HG03064 (cell line): Measurements from ENCODE around the gene PGM1.

Experiments used
- ATAC-seq: cut with Tn5 transposase; IDR thresholded peaks from one replicate; pipeline ENCODE4 v1.9.1; 2021; ENCODE audit warnings: low read depth; ENCODE audit not compliant: unreplicated experiment

PGM1 gene

DNA sequence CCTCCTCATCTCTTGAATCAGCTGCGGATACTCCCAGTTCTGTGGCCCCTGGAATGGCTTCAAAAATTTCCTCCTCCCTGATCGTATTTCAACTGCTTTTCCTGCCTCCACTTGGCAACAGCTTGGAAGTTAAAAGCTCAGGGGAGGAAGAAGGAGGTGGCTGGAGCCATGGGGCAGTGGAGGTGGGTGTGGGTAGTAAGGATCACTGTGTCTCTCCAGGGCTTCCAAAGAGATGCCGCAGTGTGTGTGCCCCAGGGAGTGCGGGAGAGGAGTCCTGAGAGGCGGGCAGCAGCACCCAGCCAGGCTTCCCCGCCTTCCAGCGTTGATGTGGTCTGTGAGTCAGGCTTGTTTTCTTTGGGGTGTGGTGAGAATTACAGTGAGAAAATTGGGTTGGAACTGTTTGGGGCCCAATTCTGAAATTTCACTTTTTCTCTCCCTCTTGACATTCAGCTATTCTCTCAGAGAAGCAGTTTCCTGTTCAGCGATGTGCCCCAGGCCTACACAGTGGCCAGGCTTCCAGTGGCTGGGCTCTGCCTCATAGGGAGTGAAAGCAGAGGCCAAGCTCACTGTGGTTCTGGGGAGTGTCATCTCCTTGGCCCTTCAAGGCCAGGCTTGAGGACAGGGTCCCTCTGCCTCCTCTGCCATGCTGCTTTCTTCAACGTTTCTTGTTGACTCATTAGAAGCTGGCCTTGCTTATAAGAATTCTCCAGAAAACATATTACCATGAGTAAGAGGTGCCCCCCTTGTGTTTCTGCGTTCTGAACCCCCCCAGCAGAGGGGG, 69.0 kb downstream of the PGM1 start:
- ATAC-seq = no peak

DNA sequence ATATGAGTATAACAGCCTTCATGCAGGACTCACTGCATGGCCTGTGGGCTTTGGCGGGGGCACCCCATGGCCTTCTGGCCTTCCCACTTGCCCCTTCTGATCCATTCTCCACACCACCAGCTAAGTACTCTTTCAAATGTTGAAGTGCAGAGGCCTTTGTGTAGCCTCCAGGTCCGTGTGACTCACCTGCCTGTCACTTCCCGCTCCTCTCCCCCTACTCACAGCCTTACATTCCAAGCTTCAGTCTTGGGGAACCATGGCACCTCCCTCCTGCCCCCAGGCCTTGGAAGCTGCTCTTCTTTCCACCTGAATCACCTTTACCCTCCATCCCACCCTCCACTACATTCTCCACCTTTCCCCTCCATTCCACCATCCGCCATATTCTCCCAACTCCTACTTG, 69.6 kb downstream of the PGM1 start:
- ATAC-seq = no peak

DNA sequence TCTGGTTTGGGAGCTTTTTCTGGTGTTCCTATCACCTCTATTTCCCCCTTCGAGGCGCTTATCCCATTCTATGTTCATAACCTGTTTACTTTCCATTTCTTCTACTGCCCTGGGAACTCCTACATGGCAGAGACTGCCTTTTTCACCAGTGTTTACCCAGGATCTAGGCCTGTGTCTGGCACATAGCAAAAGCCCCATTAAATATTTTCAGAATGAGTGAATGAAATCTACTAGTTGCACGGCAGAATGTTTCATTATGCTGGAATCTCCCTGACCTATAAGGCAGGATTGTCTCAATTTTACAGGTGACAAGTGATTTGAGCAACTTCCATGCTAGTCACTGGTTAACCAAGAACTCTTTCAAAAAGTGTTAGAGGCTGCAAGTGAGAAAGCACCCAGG, 70.1 kb downstream of the PGM1 start:
- no peak for ATAC-seq

DNA sequence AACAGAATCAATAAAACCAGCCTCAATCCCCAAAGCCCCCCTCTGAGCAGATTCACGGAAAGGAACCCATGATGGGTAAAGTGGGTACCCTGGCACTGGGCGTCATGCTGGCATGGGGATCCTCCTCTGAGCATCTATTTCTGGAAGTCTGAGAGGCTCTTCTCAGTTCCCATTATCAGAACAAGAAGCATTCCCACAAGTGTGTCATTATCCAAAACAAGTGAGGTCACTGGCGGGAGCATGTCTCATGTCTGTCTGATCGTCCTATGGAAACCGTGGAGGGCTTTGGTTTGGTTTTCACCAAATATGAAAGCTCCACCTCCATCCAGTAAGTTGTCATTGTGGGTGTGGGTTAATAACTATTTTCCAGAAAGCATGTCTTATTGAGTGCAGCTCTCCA, 70.7 kb downstream of the PGM1 start:
- no peak for ATAC-seq

DNA sequence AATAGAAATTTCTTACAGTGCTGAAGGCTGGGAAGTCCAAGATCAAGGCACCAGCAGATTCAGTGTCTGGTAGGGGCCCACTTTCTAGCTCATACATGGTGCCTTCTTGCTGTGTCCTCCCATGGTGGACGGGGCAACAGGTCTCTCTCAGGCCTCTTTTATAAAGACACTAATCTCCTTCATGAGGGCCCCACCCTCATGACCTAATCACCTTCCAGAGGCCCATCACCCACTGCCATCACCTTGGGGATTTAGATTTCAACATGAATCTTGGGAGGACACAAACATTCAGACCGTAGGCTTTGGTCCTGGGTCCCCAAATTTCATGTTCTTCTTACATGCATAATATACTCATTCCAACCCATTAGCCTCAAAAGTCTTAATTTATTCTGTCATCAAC, 71.5 kb downstream of the PGM1 start:
- ATAC-seq = no peak

DNA sequence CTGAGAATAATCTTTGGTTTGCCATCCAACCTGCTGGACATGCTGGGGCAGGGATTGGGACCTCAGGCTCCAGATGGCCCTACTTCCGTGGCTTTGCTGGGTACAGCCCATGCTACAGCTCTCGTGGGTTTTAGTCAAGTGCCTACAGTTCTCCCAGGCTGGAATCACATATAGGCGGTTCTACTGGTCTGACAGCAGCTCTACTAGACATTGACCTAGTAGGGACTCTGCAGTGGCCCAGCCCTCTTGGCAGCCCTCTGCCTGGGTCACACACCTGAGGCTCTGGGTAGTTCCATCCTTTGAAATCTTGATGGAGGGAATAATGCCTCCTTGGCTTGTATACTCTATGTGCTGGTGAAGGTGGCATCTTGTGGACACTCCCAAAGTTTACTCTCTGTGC, 72.2 kb downstream of the PGM1 start:
- no peak for ATAC-seq

DNA sequence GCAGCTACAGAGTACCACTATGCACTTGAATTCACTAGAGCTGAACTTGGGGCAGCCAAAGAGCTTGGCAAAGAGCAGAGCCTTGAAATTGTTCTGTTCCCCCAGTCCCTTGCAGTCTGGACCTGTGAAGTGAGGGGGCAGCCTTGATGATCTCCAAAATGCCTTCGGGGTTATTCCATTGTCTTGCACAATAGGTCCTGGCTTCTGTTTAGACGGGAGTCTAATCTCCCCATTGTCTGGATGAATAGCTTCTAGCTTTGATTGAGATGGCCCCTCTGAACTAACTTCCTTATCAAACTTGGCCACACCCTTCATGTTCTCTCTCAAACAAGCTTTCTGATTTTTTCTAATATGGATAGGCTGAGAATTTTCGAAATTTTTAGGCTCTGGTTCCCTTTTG, 72.6 kb downstream of the PGM1 start:
- no peak for ATAC-seq

DNA sequence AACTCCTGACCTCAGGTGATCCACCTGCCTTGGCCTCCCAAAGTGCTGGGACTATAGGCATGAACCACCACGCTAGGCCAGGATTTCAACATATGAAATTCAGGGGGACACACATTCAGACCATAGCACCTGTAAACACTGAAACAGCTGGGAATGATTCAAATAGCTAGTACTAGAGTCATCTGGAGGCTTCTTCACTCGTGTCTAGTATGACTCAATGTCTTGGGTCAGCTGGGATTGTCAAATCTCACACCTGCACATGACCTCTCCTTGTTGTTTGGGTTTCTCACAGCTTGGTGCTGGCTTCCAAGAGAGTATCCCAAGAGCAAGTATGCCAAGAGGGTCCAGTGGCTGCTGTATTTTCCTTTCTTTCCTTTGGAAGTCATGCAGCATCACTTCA, 75.1 kb downstream of the PGM1 start:
- ATAC-seq = no peak

DNA sequence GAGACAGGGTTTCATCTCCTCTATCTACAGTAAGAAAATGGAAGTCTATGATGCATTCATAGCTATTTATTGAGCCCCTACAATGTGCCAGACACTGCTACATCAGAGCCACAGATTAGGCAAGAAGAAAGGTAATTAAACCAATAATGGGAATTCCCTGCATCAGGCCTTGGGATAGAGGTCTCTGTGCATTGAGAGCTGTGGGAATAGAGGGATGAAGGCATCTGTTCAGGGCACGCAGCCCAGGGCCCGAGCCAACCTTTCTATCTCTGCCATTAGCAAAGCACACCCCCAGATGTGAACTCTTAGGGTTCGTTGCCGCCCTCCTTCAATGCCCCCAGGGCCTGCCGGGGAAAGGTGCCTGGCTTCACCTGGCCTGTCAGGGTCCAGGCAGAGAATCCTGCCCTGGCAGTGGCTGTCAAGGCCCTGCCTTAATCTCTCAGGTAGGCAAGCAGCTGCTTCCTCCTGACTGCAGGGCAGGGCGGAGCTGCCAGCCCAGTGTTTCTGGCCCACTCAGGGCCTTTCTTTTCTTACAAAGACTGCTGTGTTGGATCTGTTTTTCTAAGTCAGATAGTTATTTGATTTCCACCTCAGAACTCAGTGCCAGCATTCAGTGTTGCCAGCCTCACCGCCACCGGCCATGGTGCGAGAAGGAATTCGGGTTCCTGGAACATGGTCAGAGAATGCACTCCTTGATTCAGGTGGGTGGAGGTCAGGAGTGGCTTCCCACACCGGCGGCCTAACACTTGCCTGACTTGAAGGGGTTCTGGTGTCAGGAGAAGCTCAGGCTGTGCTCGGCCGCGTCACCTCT, 76.1 kb downstream of the PGM1 start:
- no peak for ATAC-seq

DNA sequence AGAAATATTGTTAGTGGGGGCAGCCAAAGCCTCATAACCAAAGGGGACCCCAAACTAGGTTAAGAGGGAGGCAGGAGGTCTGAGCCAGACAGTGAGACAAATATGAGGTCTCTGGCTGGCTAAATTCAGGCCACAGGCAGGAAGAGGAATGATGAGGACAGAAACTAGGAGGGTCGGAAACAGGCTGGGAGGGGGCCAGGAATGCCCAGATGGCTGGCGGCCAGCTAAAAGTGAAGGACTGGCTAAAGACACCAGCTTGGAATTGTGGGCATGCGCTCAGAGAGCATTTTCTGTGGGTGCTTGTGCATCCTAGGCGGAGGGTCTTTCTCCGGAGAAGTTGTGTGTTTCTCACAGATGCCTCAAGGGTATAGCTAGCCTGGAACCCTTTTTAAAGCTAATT, 77.0 kb downstream of the PGM1 start:
- ATAC-seq = no peak

DNA sequence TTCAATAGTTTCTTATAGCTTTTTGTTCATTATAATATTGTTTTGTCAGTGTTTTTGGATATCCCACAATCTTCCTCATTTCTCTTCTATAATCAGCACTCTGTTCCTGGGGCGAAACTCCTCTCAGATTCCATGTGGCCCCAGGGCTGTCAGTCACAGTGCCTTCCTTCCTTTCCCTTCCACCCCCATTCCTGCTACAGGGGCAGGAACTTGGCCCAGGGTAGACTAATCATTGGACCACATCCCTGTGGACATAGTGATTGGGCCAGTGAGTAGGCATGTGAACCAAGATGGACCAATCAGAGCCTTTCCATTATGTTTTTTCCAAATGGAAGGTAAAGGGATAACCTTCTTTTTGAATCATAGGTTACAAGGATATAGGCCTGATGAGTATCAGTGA, 78.3 kb downstream of the PGM1 start:
- no peak for ATAC-seq

DNA sequence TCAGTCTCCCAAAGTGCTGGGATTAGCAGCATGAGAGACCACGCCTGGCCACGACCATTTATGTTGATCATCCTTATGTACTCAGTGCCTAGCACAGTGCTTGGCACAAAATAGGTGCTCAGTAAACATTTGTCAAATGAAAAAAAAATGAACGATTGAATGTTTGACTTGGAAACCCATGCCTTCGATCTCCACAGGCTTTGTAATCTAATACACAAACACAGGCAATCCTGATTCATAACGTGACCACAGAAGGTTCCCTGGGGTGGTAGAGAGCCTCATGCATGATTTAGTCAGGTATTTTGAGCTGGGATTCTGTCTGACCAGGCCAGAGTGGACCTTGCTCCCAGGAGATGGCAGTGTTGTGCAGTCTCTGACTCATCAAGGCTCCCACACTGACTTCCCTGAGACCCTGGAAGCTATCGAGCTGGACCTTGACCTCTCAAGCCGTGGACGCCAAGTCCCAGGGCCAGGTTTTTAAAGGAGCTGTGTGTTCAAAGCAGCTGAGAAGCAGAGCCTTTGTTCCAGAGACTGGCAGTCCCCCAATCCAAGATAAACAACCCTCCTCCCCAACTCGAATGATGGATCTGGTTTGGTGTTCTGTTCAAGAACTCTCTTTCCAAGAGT, 81.1 kb downstream of the PGM1 start:
- no peak for ATAC-seq

DNA sequence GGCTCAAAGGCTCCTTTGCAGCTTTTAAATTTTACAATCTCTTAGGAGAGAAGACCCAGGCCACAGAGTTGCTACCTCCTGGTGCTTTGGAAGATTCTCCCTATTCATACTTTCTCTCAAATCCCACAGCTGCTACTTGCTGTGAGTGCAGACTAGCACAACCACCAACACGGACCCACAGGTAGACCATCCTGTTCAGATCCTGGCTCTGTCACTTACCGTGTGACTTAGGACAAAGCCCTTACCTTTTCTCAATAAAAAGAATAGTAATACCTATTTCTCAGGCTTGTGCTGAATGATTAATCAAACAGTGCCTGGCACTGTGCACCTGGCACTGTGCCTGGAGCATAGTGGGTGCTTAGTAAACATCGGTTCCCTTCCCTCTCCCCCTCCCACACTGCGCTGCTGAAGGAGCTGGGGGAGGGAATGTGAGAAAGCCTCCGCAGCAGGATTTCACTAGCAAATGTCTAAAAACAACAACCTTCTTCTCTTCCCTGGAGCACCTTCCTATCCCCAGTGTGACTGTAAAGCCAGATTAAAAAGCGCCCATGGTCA, 81.7 kb downstream of the PGM1 start:
- no peak for ATAC-seq

DNA sequence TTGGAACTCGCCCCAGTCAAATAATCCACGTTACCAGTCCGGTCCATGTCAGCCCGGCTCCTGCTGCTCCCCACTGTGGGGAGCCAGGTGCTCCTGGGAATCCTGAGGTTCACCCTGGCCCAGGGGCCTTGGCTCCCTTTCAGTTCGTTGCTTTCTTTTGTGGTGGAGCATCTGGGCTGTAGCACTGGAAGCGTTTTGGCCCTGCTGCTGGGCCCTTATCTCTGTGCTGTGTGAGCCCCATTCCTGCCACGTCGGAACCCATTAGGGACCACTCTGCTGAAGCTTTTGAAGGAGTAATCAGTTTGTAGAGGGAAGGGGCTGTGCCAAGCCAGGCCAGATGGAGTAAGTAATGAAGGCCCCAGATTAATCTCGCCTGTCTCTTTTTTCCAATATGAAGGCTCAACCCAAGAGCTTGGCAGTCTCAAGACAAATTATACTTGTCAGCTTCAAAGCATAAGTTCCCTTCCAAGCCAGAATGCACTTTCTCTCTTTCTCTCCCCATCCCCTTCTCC, 82.3 kb downstream of the PGM1 start:
- ATAC-seq = no peak

DNA sequence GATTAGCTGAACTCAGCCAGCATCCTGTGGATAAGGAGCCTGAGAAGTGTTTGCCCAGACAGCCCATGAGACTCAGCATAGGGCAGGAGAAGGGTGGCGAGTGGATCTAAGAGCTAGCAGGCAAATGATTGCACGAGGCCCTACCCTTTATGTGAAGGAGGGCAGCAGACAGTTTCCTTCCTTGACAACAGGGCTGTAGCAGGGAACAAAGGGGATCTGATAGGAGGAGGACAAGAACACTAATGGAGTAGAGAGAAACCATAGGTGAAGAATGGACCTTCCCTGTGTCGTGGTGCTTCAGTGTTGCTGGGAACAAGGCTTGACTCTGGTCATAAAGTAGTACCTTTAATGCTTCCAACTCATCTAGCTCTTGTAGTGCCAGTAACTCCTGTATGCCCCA, 84.3 kb downstream of the PGM1 start:
- ATAC-seq = no peak

DNA sequence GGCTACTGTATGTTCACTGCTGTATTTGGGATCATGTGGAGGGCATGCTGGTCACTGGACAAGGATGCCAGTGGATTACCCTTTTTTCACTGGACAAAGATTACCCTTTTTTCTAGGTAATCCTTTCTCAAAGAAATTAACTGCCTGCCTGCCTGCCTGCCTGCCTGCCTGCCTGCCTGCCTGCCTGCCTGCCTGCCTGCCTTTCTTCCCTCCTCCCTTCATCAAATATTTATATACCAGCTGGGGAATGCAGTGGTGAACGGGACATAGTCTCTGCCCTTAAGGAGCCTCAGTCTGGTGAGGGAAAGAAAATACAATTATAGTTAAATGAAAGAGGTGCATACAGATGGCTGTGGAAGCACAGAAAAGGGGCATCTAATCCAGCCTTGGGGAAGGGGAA, 85.0 kb downstream of the PGM1 start:
- ATAC-seq = no peak

DNA sequence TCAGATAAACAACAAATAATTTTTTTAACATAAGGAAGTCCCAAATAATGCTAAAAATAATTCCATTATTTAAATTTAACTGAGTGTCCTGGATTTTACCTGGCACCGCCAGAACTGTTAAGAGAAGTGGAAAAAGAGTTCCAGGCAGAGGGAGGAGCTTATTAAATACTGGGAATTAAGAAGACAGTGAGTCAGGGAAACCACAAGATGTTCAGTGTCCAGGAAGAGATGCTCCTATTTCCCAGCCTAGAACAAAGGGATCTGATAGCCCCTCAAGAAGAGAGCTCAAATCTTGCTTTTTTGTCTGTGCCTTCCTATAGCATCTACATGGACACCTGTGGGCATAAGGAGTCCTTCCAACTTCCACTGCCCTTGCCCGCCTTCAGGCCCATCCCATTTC, 85.9 kb downstream of the PGM1 start:
- no peak for ATAC-seq

DNA sequence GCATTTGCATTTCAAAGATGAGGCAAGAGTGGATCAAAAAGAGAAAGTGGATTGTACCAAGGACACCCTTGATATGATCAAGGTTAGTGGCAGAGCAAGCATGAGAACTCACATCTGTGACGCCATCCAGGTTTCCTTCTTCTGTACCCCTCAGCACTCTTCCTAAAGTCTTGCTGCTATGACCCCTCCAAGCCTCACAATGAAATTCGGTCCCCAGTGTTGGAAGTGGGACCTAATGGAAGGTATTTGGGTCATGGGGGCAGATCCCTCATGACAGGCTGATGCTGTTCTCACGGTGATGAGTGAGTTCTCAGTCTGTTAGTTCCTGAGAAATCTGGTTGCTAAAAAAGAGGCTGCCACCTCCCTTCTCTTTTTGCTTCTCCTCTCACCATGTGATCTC, 86.4 kb downstream of the PGM1 start:
- no peak for ATAC-seq

DNA sequence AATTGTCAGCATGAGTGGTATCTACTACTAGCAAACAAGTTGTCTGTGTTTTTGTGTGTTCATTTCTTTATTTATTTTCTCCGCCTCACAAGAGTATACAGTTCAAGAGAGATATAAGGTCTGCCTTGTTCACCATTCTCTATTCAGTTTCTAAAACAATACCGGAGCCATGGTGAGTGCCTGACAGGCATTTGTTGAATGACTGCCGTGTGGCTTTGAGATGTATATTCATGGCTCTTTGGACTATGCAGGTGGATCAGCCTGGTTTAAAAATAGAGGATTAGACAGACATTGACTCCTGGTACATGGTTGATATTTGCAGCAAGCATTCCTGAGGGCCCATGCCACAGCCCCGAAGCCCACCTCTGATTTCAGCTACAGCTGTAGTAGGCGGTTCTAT, 89.7 kb downstream of the PGM1 start:
- no peak for ATAC-seq

DNA sequence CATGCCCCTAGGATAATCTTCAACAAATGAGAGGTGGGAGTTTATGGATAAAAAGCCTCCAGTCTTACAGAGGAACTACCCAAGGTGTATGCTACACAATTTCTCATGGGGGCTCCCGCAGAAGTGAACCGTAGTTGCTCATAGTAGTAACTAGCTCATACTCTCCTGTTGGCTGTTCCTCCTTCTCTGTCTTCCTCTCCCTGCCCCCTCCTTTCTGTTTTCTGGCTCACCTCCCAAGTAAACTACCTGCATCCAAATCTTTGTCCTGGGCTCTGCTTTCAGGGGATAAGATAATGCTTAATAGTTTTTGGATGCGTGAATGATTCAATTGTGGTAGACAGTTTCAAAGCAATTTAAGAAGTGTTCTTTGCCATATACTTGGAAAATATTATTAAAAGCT, 90.5 kb downstream of the PGM1 start:
- ATAC-seq = no peak

DNA sequence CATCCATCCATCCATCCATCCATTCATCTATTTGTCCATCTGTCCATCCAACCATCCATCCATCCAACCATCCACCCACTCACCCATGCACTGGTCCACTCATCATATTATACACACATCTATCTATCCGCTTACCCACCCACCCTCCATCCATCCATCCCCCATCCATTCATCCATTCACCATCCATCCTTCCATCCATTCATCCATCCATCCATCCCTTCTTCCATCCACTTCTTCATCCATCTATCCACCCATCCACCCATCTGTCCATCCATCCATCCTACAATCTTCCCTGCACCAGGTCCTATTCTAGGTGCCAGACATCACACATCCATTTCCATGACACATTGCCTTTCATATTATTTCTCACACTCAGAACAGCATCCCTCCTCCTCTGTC, 93.5 kb downstream of the PGM1 start:
- no peak for ATAC-seq
